Measurements from ENCODE around the gene ABHD17A. TPM values are rescaled to one million over a fixed set of nuclear protein-coding genes. Genes with fewer than 3 reads are reported as not detected.

Gene ABHD17A
- total RNA-seq, 1 donor from 2014 or later, result 283 TPM

GRCh38 chr19:1874554-1875185 is 10.6 kb downstream of the ABHD17A start:
- H3K27ac Mint-ChIP-seq (ENCODE audit: unreplicated experiment), result peak overlapping the region; percentile 72
- peaks cover 16% of the 10 kb centered on the region for H3K4me1 Mint-ChIP-seq (ENCODE audit: unreplicated experiment)
- DNase-seq (ENCODE audit: low spot score), result no peak
- no peak for TF ChIP-seq CTCF (IDR thresholded peaks at IDR 0.05; ENCODE audit: unreplicated experiment)
- peaks cover 25% of the 10 kb centered on the region for H3K27me3 Mint-ChIP-seq (ENCODE audit: unreplicated experiment)
- peak overlapping the region; percentile 96 for H3K4me3 Mint-ChIP-seq (ENCODE audit: unreplicated experiment)
- no peaks in the 10 kb centered on the region for H3K9me3 Mint-ChIP-seq (ENCODE audit: unreplicated experiment)
- H3K36me3 Mint-ChIP-seq (ENCODE audit: low read depth, unreplicated experiment), result peaks cover 3% of the 10 kb centered on the region

GRCh38 chr19:1873524-1874473 is 11.5 kb downstream of the ABHD17A start:
- Mint-ChIP-seq H3K9me3 (ENCODE audit: unreplicated experiment) (no peaks in the 10 kb centered on the region), H3K36me3 (ENCODE audit: low read depth, unreplicated experiment) (peaks cover 3% of the 10 kb centered on the region), H3K27me3 (ENCODE audit: unreplicated experiment) (peaks cover 25% of the 10 kb centered on the region), H3K4me3 (ENCODE audit: unreplicated experiment) (peak overlapping the region; percentile 96), H3K27ac (ENCODE audit: unreplicated experiment) (peak overlapping the region; percentile 72), H3K4me1 (ENCODE audit: unreplicated experiment) (peaks cover 22% of the 10 kb centered on the region)
- no peak for TF ChIP-seq CTCF (IDR thresholded peaks at IDR 0.05; ENCODE audit: unreplicated experiment)
- no peak for DNase-seq (ENCODE audit: low spot score)

- no peak for DNase-seq (ENCODE audit: low spot score)
- no peak overlapping the region for H3K27ac Mint-ChIP-seq (ENCODE audit: unreplicated experiment)
Observed at GRCh38 chr19:1872807-1873523, 12.3 kb downstream of the ABHD17A start.

GRCh38 chr19:1871630-1872029 is 13.7 kb downstream of the ABHD17A start:
- TF ChIP-seq CTCF (IDR thresholded peaks at IDR 0.05; ENCODE audit: unreplicated experiment), result no peak
- Mint-ChIP-seq H3K4me3 (ENCODE audit: unreplicated experiment) (no peak overlapping the region), H3K9me3 (ENCODE audit: unreplicated experiment) (no peaks in the 10 kb centered on the region), H3K36me3 (ENCODE audit: low read depth, unreplicated experiment) (peaks cover 3% of the 10 kb centered on the region), H3K27ac (ENCODE audit: unreplicated experiment) (no peak overlapping the region), H3K27me3 (ENCODE audit: unreplicated experiment) (peaks cover 24% of the 10 kb centered on the region), H3K4me1 (ENCODE audit: unreplicated experiment) (peaks cover 24% of the 10 kb centered on the region)
- no peak for DNase-seq (ENCODE audit: low spot score)

More at GRCh38 chr19:1872807-1873523, 12.3 kb downstream of the ABHD17A start:
- H3K27me3 Mint-ChIP-seq (ENCODE audit: unreplicated experiment), result peaks cover 25% of the 10 kb centered on the region
- no peak overlapping the region for H3K4me3 Mint-ChIP-seq (ENCODE audit: unreplicated experiment)
- H3K4me1 Mint-ChIP-seq (ENCODE audit: unreplicated experiment), result peaks cover 24% of the 10 kb centered on the region
- H3K9me3 Mint-ChIP-seq (ENCODE audit: unreplicated experiment), result no peaks in the 10 kb centered on the region
- peaks cover 3% of the 10 kb centered on the region for H3K36me3 Mint-ChIP-seq (ENCODE audit: low read depth, unreplicated experiment)
- TF ChIP-seq CTCF (IDR thresholded peaks at IDR 0.05; ENCODE audit: unreplicated experiment), result no peak
